ENCODE measurements around the gene DST. TPM values are rescaled to one million over a fixed set of nuclear protein-coding genes. Genes with fewer than 3 reads are reported as not detected.

The DST gene
- total RNA-seq, 1 donor from 2014 or later, result 450 TPM

DNA sequence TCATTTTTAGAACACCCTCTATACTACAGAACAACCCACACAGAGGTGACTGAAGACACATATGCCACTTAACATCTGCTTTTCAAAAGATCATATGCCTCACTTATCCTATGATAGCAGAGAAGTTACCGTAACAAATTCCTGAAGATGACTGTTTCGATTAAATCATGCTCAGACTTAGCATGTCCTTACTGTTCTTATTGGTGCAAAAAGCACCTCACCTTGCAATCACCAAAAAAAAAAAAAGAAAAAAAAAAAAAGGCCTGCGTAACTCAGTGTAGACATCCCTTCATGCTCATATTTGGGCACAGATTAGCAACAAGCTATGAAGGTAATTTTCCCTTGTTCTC lies 17.7 kb upstream of the DST start:
- no peaks in the 10 kb centered on the region for H3K9me3 ChIP-seq
- H3K4me1 ChIP-seq, result peaks cover 7% of the 10 kb centered on the region
- DNase-seq, result no peak
- no peaks in the 10 kb centered on the region for H3K27me3 ChIP-seq
- no peak overlapping the region for H3K27ac ChIP-seq
- H3K36me3 ChIP-seq, result no peaks in the 10 kb centered on the region
- ATAC-seq, result no peak
- H3K4me3 ChIP-seq, result no peak overlapping the region
- TF ChIP-seq CTCF (IDR thresholded peaks at IDR 0.05), result no peak
- intact Hi-C loops (cut with DNase I), result no loop called here

- ATAC-seq (no peak), DNase-seq (no peak)
- no peaks in the 10 kb centered on the region for H3K36me3 ChIP-seq
- H3K4me3 ChIP-seq, result no peak overlapping the region
- intact Hi-C loops (cut with DNase I), result no loop called here
- H3K9me3 ChIP-seq, result no peaks in the 10 kb centered on the region
- TF ChIP-seq CTCF (IDR thresholded peaks at IDR 0.05), result no peak
- H3K27me3 ChIP-seq, result no peaks in the 10 kb centered on the region
- H3K27ac ChIP-seq, result no peak overlapping the region
- peaks cover 7% of the 10 kb centered on the region for H3K4me1 ChIP-seq
Measured at GRCh38 chr6:56659721-56660380, 17.2 kb upstream of the DST start.

DNA sequence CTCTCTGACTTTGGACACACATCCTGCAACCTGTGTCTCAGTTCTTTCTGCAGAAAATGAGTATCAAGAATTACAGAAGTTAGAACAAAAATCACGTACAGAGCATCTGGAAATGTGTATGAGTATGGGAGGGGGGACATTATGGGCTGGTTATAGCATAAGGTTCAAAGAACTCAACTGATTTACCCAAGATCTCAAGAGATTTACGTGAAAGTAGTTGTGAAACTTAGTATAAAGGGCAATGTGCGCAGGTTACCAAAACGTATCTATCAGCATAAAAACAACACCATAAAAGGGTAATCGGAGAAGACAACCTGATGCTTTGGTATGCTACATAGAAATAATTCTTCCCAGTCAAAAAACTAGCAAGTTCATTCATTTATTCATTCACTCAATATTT lies 15.6 kb upstream of the DST start:
- Histone ChIP-seq H3K4me3 (no peak overlapping the region), H3K4me1 (peaks cover 8% of the 10 kb centered on the region), H3K9me3 (no peaks in the 10 kb centered on the region), H3K27me3 (no peaks in the 10 kb centered on the region), H3K36me3 (no peaks in the 10 kb centered on the region), H3K27ac (no peak overlapping the region)
- no peak for TF ChIP-seq CTCF (IDR thresholded peaks at IDR 0.05)
- intact Hi-C loops (cut with DNase I), result no loop called here
- DNase-seq (no peak), ATAC-seq (no peak)

GRCh38 chr6:56657354-56657753 lies 14.7 kb upstream of the DST start:
- no peak for ATAC-seq
- H3K27ac ChIP-seq, result no peak overlapping the region

GRCh38 chr6:56656466-56656865 lies 13.8 kb upstream of the DST start:
- ATAC-seq (no peak), DNase-seq (no peak)
- H3K9me3 ChIP-seq, result no peaks in the 10 kb centered on the region
- H3K36me3 ChIP-seq, result no peaks in the 10 kb centered on the region
- intact Hi-C loops (cut with DNase I), result no loop called here
- no peak overlapping the region for H3K27ac ChIP-seq
- TF ChIP-seq CTCF (IDR thresholded peaks at IDR 0.05), result no peak
- no peak overlapping the region for H3K4me3 ChIP-seq
- no peaks in the 10 kb centered on the region for H3K27me3 ChIP-seq
- H3K4me1 ChIP-seq, result peaks cover 20% of the 10 kb centered on the region

More at GRCh38 chr6:56657354-56657753, 14.7 kb upstream of the DST start:
- TF ChIP-seq CTCF (IDR thresholded peaks at IDR 0.05), result no peak
- Histone ChIP-seq H3K36me3 (no peaks in the 10 kb centered on the region), H3K27me3 (no peaks in the 10 kb centered on the region), H3K4me3 (no peak overlapping the region), H3K4me1 (peaks cover 18% of the 10 kb centered on the region), H3K9me3 (no peaks in the 10 kb centered on the region)
- intact Hi-C loops (cut with DNase I), result no loop called here
- no peak for DNase-seq

DNA sequence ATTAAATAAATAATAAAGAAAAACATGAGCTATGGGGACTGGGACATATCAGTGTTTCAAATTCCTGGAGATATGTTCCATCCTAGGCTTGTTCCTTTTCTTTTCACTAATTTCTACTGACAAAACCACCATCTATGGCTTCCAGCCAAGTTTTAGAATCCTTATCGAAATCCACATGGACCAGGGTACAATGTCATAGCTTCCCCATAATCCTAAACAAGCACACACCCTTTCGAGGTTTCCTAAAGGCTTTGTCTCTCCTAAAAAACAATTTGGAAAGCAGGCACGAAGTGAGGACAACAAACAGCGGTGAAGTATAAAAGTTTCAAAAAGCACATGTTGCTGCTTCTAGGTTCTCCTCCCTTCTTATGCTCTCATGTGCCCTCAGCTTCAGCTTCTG lies 13.3 kb upstream of the DST start:
- H3K9me3 ChIP-seq, result no peaks in the 10 kb centered on the region
- H3K4me3 ChIP-seq, result no peak overlapping the region
- no peak for ATAC-seq
- no peaks in the 10 kb centered on the region for H3K36me3 ChIP-seq
- H3K4me1 ChIP-seq, result peaks cover 20% of the 10 kb centered on the region
- DNase-seq, result no peak
- no peak overlapping the region for H3K27ac ChIP-seq
- no peak for TF ChIP-seq CTCF (IDR thresholded peaks at IDR 0.05)
- no peaks in the 10 kb centered on the region for H3K27me3 ChIP-seq
- intact Hi-C loops (cut with DNase I), result no loop called here
